ENCODE measurements around the gene SLC37A3.

DNA sequence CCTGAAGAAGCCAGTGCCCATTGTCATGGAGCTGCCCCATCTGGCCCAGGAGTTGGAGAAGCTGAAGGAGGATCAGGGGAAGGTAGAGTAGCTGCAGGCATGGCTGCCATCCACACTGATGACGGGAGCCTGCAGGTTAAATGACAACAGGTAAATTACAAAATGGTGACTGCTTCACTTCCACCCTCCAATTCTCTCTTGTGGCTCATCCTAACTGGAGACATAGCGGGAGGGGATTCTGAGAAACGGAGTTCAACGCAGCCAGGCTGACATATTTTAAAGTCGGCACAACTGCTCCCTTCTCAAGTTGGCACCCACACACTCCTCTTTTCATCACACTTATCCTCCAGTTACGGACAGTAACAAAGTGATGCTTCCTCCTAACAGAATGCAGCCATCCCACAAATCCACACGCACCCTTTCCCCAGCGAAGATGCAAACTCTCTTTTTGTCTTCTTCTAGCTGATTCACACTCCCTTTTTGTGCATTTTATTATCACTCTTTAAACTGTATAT, 103.0 kb downstream of the SLC37A3 start:
- TF ChIP-seq ZSCAN29 (CRISPR knock-in tag; conservative IDR thresholded peaks at IDR 0.05) (no peak), POLR2AphosphoS5 (IDR thresholded peaks at IDR 0.05; ENCODE audit: low read depth, low read length) (no peak), FOXC1 (CRISPR knock-in tag; IDR thresholded peaks at IDR 0.05; ENCODE audit: borderline replicate concordance) (no peak), ZNF407 (CRISPR knock-in tag; IDR thresholded peaks at IDR 0.05; ENCODE audit: not compliant biosample characterization) (no peak), ZNF607 (CRISPR knock-in tag; IDR thresholded peaks at IDR 0.05; ENCODE audit: borderline replicate concordance) (no peak), NFYB (CRISPR knock-in tag; IDR thresholded peaks at IDR 0.05) (no peak), AKNA (CRISPR knock-in tag; IDR thresholded peaks at IDR 0.05; ENCODE audit: borderline replicate concordance) (no peak), SRF (IDR thresholded peaks at IDR 0.05; ENCODE audit: low read depth, low read length) (no peak), POLR2A (IDR thresholded peaks at IDR 0.05; ENCODE audit: insufficient read depth in 1 of 2, low read depth in 2 of 2, low read length in 2 of 2) (no peak), DRAP1 (CRISPR knock-in tag; IDR thresholded peaks at IDR 0.05) (no peak)
- TF ChIP-seq, protein P1, sequence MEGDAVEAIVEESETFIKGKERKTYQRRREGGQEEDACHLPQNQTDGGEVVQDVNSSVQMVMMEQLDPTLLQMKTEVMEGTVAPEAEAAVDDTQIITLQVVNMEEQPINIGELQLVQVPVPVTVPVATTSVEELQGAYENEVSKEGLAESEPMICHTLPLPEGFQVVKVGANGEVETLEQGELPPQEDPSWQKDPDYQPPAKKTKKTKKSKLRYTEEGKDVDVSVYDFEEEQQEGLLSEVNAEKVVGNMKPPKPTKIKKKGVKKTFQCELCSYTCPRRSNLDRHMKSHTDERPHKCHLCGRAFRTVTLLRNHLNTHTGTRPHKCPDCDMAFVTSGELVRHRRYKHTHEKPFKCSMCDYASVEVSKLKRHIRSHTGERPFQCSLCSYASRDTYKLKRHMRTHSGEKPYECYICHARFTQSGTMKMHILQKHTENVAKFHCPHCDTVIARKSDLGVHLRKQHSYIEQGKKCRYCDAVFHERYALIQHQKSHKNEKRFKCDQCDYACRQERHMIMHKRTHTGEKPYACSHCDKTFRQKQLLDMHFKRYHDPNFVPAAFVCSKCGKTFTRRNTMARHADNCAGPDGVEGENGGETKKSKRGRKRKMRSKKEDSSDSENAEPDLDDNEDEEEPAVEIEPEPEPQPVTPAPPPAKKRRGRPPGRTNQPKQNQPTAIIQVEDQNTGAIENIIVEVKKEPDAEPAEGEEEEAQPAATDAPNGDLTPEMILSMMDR (CRISPR knock-in tag; IDR thresholded peaks at IDR 0.05): no peak
- TF ChIP-seq, protein P2, sequence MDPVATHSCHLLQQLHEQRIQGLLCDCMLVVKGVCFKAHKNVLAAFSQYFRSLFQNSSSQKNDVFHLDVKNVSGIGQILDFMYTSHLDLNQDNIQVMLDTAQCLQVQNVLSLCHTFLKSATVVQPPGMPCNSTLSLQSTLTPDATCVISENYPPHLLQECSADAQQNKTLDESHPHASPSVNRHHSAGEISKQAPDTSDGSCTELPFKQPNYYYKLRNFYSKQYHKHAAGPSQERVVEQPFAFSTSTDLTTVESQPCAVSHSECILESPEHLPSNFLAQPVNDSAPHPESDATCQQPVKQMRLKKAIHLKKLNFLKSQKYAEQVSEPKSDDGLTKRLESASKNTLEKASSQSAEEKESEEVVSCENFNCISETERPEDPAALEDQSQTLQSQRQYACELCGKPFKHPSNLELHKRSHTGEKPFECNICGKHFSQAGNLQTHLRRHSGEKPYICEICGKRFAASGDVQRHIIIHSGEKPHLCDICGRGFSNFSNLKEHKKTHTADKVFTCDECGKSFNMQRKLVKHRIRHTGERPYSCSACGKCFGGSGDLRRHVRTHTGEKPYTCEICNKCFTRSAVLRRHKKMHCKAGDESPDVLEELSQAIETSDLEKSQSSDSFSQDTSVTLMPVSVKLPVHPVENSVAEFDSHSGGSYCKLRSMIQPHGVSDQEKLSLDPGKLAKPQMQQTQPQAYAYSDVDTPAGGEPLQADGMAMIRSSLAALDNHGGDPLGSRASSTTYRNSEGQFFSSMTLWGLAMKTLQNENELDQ (CRISPR knock-in tag; IDR thresholded peaks at IDR 0.05; ENCODE audit: borderline replicate concordance): no peak

All from HepG2 (cell line).